HL-60 (cell line): ENCODE measurements around the gene GDI2.

Experiments used
- DNase-seq, 2 experiments: peaks; one replicate each; pipeline ENCODE4 v3.0.0-alpha.2; 2010 to 2020; ENCODE audit warnings: low read depth in 1 of 2, low spot score in 1 of 2
- H3K27ac ChIP-seq: fragments of 250-450 bp; sonication (Bioruptor Pico); replicated peaks from 2 replicates; pipeline ENCODE4 v1.5.1; 2020; ENCODE audit warnings: mild to moderate bottlenecking, moderate library complexity
- H3K27me3 ChIP-seq: fragments of 250-450 bp; sonication (Bioruptor Pico); 2 replicates; pipeline ENCODE4 v1.5.1; 2021; ENCODE audit warnings: mild to moderate bottlenecking, moderate library complexity; ENCODE audit not compliant: insufficient read depth, poor library complexity, severe bottlenecking
- H3K4me3 ChIP-seq: replicated peaks from 2 replicates; pipeline ENCODE4 v1.5.1; 2011; ENCODE audit warnings: mild to moderate bottlenecking, control low read depth, low read length; ENCODE audit not compliant: insufficient read depth
- CTCF ChIP-seq: IDR thresholded peaks from one replicate; pipeline ENCODE4 v1.5.1; 2011; ENCODE audit warnings: low read length, control low read depth, inconsistent platforms; ENCODE audit not compliant: insufficient read depth
- GABPA ChIP-seq: IDR thresholded peaks from 2 replicates; pipeline ENCODE4 v1.6.1; 2012; ENCODE audit warnings: low read depth
- POLR2AphosphoS5 ChIP-seq: IDR thresholded peaks from 2 replicates; pipeline ENCODE4 v1.6.1; 2012; ENCODE audit warnings: low read depth
- SPI1 ChIP-seq: IDR thresholded peaks from 2 replicates; pipeline ENCODE4 v1.6.1; 2012; ENCODE audit warnings: low read depth, mild to moderate bottlenecking, borderline replicate concordance
- TF ChIP-seq, protein P1 (sequence below): IDR thresholded peaks from 2 replicates; pipeline ENCODE4 v1.6.1; 2012; ENCODE audit warnings: low read depth; ENCODE audit not compliant: insufficient replicate concordance

Gene GDI2

GRCh38 chr10:5800782-5801181 is 12.5 kb downstream of the GDI2 start:
- TF ChIP-seq CTCF = no peak
- no peak for TF ChIP-seq POLR2AphosphoS5
- no peak for TF ChIP-seq GABPA
- TF ChIP-seq SPI1 = no peak
- TF ChIP-seq, protein P1, sequence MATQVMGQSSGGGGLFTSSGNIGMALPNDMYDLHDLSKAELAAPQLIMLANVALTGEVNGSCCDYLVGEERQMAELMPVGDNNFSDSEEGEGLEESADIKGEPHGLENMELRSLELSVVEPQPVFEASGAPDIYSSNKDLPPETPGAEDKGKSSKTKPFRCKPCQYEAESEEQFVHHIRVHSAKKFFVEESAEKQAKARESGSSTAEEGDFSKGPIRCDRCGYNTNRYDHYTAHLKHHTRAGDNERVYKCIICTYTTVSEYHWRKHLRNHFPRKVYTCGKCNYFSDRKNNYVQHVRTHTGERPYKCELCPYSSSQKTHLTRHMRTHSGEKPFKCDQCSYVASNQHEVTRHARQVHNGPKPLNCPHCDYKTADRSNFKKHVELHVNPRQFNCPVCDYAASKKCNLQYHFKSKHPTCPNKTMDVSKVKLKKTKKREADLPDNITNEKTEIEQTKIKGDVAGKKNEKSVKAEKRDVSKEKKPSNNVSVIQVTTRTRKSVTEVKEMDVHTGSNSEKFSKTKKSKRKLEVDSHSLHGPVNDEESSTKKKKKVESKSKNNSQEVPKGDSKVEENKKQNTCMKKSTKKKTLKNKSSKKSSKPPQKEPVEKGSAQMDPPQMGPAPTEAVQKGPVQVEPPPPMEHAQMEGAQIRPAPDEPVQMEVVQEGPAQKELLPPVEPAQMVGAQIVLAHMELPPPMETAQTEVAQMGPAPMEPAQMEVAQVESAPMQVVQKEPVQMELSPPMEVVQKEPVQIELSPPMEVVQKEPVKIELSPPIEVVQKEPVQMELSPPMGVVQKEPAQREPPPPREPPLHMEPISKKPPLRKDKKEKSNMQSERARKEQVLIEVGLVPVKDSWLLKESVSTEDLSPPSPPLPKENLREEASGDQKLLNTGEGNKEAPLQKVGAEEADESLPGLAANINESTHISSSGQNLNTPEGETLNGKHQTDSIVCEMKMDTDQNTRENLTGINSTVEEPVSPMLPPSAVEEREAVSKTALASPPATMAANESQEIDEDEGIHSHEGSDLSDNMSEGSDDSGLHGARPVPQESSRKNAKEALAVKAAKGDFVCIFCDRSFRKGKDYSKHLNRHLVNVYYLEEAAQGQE = no peak
- Histone ChIP-seq H3K27ac (no peak overlapping the region), H3K4me3 (no peak overlapping the region), H3K27me3 (no peaks in the 10 kb centered on the region)
- no peak for DNase-seq

DNA sequence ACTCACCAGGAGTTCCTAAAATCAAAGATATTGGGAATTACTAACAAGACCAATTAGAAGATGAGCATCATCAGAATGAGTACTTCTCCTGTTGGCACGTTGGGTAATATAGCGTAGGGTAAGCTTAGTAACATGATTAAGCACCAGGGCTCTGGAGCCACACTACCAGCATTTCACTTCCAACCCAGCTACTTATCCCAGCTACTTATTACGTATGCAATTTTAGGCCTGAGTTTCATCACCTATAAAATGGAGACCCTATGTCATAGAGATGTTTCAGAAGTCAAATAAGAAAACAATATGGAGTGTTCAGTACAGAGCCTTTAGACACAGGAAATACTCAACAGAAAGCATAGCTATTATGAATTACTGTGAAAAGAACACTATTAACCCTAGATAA is 19.0 kb downstream of the GDI2 start:
- no peak overlapping the region for H3K4me3 ChIP-seq
- no peak for DNase-seq
- no peak for TF ChIP-seq SPI1
- TF ChIP-seq GABPA = no peak
- TF ChIP-seq, protein P1 = no peak
- TF ChIP-seq CTCF = no peak
- TF ChIP-seq POLR2AphosphoS5 = no peak
- H3K27me3 ChIP-seq = no peaks in the 10 kb centered on the region
- no peak overlapping the region for H3K27ac ChIP-seq

- TF ChIP-seq POLR2AphosphoS5 (no peak), CTCF (no peak), GABPA (no peak), SPI1 (no peak)
- TF ChIP-seq, protein P1 = no peak
- Histone ChIP-seq H3K27me3 (no peaks in the 10 kb centered on the region), H3K4me3 (no peak overlapping the region), H3K27ac (no peak overlapping the region)
- no peak for DNase-seq
Measured at GRCh38 chr10:5789626-5790025, 23.6 kb downstream of the GDI2 start.
